Measurements from ENCODE around the gene RITA1.

The RITA1 gene

DNA sequence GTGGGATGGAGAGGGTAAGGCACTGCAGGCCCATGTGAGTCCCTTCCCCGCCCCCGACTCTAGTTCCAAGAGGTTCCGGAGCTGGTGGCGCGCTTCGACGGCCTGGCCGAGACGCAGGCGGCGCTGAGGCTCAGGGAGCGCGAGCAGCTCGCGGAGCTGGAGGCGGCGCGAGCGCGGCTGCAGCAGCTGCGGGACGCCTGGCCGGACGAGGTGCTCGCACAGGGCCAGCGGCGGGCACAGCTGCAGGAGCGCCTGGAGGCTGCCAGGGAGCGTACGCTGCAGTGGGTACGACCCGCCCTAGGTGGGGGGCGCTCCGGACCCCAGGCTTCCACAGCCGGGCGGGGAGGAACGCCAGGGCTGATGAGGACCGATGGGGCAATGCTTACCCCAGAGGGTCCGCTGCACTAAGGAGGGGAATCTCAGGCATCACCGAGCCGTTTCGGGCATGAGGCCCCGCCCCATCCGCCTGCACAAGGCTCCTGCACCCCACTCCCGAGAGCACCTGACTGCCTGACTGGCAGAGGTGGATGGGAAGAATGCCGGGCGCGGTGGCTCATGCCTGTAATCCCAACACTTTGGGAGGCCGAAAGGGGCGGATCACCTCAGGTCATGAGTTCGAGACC, 31.1 kb upstream of the RITA1 start:
- DNase-seq (ENCODE audit: low read depth): no peak

GRCh38 chr12:113155060-113155459, 30.5 kb upstream of the RITA1 start:
- DNase-seq (ENCODE audit: low read depth): no peak

GRCh38 chr12:113155646-113156045, 29.9 kb upstream of the RITA1 start:
- DNase-seq (ENCODE audit: low read depth): no peak

DNA sequence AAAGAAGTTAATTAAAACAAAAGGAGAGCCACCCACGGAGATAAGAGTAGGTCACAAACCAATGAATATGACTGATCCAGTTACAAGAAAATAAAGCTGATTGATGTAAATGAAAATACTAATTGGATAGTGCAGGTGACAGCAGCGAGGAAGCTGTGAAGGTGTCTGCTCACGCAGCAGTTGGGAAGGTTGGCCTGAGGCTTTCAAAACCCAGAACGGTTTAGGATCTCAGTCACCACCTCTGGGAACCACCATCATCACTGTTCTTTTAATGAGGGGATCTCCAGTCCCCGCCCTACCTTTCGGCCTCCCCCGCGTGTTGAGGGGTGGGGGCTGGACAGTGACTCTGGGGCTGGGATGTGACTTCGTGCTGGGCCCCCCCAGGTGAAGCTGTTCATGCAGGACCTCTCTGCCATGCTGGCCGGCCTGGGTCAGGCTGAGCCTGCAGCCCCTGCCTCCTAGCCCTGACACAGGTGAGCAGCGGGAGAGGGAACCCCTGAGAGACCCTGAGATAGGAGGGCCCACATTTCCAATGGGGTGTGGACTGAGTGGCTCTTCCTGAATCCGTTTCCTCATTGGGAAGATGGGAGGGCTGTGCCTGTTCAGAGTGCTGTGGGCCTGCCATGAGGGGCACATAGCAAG, 28.2 kb upstream of the RITA1 start:
- DNase-seq (ENCODE audit: low read depth): no peak

DNA sequence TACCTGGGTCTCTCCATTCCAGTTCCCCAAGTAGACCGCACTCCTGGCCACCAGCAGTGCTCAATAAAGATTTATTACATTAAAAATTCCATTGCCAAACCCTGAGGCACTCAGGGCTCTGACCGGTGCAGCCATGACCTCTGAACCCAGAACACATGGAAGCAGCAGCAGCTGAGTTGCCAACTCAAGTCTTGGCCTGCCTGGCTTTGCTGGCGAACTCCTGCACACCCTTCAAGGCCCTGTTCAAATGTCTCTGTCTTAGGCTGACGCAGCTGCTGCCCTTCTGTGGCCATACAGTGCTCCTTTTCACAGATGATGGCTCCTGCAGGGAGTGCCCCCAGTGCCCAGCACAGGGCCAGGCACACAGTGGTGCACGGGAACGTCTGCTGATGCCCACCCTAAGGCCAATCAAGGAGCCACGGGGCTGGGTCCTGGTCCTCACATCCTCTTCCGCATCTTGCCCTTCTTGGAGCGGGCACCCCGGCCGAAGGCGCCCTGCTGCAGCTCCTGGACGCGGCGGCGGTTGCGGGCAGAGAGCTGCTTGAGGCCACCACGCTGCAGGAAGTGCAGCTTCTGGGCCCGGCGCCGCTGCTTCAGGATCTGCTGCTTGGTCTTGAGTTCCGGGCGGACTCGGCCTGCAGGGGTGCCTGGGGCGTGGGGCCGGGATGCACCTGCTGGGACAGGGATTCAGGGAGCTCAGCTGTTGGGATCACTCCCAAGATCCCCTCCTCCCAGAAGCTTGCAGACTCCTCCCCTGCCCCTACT, 26.9 kb upstream of the RITA1 start:
- DNase-seq (ENCODE audit: low read depth): no peak

DNA sequence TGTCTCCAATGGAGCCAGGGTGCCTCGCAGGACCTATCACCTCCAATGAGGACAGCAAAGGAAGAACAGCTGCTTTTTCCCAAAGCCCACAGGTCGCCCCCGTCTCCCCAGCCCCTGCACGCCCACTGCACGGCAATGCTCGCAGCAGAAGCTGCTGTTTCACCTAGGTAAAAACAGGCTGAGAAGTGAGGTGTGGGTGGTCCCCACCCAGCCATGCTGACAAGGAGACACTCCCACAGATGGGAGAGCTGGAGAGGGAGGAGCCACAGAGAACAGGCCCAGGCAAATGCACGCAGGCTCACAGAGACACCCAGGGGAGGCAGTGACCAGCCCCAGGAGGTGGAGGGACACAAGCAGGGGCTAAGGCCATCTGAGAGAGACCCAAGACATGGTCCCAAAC, 25.6 kb upstream of the RITA1 start:
- DNase-seq (ENCODE audit: low read depth): no peak

DNA sequence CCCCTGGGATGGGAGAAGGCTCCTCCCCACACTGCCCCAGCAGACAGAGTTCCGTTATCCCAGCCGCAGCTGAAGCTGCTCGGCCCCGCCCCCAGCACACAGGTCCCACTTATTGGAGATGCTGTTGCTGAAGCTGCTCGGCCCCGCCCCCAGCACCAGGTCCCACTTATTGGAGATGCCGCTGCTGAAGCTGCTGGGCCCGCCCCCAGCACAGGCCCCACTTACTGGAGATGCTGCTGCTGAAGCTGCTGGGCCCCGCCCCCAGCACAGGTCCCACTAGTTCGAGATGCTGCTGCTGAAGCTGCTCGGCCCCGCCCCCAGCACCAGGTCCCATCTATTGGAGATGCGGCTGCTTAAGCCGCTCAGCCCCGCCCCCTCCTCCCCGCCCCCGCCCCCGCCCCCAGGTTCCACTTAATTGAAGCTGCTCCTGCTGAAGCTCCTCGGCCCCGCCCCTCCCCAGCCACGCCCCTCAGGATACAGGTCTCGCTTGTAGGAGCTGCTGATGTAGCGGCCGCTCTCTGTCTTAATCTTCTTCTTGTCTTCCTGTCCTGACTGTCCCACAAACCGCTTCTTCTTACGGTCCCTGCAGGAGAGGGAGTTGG, 24.0 kb upstream of the RITA1 start:
- DNase-seq (ENCODE audit: low read depth): no peak

DNA sequence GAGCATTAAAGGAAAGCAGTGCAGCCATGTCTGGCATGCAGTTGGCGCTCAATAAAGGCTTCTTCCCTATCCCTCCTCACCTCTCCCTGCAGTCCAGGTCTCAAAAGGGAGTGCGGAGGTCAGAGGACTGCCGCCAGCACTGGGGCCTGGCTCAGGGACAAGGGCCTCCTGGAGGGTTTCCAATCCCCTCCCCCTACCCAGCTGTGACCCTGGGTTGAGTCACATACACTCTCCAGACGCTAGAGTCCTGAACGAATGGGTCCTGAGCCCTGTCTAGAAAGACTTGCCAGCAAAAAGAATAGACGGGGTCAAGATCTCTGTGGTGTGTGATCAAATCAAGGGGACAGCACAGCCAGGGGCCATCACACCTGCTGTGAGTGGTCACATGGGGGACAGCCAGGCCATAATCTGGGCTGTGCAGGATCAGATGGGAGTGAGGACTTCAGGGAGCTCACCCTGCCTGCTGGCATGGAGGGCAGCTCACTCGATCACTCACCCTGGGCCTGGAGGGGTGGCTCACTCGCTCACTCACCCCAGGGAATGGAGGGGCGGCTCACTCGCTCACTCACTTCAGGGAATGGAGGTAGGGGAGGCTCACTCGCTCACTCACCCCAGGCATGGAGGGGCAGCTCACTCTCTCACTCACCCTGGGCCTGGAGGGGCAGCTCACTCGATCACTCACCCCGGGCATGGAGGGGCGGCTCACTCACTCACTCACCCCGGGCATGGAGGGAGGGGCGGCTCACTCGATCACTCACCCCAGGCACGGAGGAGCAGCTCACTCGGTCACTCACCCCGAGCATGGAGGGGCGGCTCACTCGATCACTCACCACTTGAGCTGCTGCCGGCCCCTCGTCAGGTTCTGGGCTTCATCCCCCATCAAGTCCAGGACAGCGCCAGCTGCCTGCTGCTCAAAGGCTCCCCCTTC, 23.2 kb upstream of the RITA1 start:
- no peak for DNase-seq (ENCODE audit: low read depth)

DNA sequence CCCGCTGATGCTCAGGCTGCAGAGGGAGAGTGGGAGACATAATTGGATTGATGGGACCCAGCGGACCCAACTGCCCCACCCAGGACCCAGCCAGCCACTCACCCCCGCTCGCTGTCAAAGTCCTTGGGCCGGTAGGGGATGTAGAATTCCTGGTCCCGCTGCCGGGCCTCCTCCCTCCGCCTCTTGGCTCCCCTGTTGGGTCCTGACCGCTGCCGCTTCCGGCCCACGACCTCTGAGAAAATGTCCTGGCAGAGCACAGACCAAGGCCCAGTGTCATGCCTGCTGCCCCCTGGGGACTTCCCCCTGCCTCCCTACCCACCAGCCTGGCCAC, 22.5 kb upstream of the RITA1 start:
- DNase-seq (ENCODE audit: low read depth): no peak

DNA sequence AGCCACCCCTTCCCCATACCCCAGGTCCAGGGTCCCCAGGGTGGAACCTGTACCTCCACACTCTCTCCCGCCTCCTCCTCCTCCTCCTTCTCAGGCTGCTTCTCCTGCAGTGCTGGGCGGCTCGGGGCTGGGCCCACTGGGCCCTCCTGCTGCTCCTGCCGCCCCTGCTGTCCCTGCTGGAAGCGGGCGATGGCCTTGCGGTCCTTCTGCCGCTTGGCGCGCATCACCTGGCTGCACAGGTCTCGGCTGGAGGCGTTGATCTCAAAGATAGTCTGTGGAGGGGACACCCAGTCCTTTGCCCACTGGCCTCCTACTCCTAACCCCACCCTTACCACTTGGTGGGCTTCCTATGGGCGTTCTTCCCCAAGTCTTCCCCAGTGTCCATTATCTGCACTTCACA, 21.5 kb upstream of the RITA1 start:
- DNase-seq (ENCODE audit: low read depth): no peak

GRCh38 chr12:113165521-113166450, 19.7 kb upstream of the RITA1 start:
- DNase-seq (ENCODE audit: low read depth): no peak

DNA sequence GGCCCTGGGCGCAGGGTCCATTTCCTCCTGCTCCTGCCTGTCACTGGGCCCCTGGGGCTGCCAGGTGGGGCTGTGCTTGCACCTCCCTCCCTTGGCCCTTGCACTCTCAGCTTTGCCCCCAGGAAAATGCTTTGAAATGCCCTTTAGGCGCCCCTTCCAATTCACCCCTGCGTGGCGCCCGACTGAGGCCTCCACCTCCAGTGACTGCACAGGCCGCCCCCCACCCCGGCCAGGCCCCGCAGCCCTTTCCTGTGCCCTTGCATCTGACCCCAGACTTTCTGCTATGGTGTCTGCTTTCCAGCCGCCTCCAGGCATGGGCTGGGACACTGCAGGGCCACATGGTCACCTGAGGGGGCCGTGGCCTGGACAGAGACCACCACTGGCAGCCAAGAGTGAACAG, 17.7 kb upstream of the RITA1 start:
- no peak for DNase-seq (ENCODE audit: low read depth)

DNA sequence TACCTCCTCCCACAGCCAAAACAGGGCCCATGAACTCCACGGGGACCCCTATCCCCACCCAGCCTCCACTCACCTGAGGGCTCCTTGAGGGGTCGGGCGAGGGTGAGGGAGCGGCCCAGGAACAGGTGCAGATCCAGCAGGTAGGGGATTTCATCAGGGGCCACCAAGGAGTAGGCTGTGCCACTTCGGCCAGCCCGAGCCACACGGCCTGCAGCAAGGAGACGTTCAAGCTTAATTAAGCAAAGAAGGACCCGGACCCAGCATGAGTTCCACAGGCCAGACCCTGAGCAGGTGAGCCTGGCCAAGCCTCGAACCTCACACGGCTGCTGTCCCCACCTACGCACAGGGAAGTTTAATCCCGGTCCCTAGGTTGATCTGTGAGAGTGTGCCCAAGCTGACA, 15.8 kb upstream of the RITA1 start:
- DNase-seq (ENCODE audit: low read depth): no peak

DNA sequence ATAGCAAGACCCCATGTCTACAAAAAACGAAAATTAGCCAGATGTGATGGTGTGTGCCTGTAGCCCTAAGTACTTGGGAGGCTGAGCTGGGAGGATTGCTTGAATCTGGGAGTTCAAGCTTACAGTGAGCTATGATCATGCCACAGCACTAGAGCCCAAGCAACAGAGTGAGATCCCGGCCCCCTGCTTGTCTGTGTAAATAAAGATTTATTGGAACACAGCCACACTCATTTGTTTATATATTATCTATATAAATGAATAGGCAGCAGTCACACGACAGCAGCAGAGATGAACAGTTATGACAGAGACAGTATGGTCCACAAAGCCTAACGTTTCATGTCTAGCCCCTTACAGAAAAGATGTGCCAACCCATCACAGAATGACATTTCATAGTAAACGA, 15.1 kb upstream of the RITA1 start:
- no peak for DNase-seq (ENCODE audit: low read depth)

GRCh38 chr12:113170926-113171325, 14.6 kb upstream of the RITA1 start:
- no peak for DNase-seq (ENCODE audit: low read depth)

- no peak for DNase-seq (ENCODE audit: low read depth)
Observed at GRCh38 chr12:113171543-113171942, 14.0 kb upstream of the RITA1 start.

GRCh38 chr12:113172185-113172584, 13.3 kb upstream of the RITA1 start:
- DNase-seq (ENCODE audit: low read depth): no peak

DNA sequence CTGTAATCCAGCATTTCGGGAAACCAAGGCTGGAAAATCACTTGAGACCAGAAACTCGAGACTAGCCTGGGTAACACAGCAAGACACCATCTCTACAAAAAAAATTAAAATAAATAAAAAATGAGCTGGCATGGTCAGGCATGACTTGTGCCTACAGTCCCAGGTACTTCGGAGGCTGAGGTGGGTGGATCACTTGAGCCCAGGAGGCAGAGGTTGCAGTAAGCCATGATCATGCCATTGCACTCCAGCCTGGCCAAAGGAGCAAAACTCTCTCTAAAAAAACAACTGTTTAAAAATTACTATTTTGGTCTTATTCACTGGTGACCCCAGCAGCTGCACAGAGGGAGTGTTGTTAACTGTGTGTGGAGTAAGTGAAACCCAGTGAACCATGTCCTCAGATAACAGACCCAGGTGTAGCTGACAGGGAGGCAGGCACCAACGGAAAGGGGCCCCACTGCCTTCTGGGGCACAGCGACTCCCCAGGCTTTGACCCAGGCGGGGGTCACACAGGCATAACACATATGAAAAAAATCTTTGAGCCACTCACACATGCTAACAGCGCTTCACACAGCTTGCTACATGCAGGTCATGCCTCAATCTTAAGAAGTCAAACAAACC, 12.3 kb upstream of the RITA1 start:
- DNase-seq (ENCODE audit: low read depth): no peak

- DNase-seq (ENCODE audit: low read depth): no peak
Observed at GRCh38 chr12:113174461-113175384, 10.8 kb upstream of the RITA1 start.

All from HS-5 (cell line).